WTC11 (cell line): ENCODE results near the gene MREG.

ENCODE experiments used
- E2F1 ChIP-seq: sonication (generic); formaldehyde crosslinking; IDR thresholded peaks from 2 replicates; pipeline ENCODE4 v1.8.0; 2022; ENCODE audit warnings: mild to moderate bottlenecking, missing genetic modification reagents
- SMAD3 ChIP-seq: sonication (generic); formaldehyde crosslinking; IDR thresholded peaks from 2 replicates; pipeline ENCODE4 v1.8.0; 2022; ENCODE audit warnings: missing genetic modification reagents, mild to moderate bottlenecking, borderline replicate concordance
- TEAD4 ChIP-seq: sonication (generic); formaldehyde crosslinking; IDR thresholded peaks from 2 replicates; pipeline ENCODE4 v1.8.0; 2022; ENCODE audit warnings: mild to moderate bottlenecking, missing genetic modification reagents
- TF ChIP-seq, protein P1 (sequence below): fragments of 200-600 bp; IDR thresholded peaks from 2 replicates; pipeline ENCODE4 v1.8.0; 2022; ENCODE audit warnings: antibody characterized with exemption
- TF ChIP-seq, protein P2 (sequence below): sonication (generic); formaldehyde crosslinking; IDR thresholded peaks from 2 replicates; pipeline ENCODE4 v1.8.1; 2022; ENCODE audit warnings: mild to moderate bottlenecking, moderate library complexity, missing genetic modification reagents

DNA sequence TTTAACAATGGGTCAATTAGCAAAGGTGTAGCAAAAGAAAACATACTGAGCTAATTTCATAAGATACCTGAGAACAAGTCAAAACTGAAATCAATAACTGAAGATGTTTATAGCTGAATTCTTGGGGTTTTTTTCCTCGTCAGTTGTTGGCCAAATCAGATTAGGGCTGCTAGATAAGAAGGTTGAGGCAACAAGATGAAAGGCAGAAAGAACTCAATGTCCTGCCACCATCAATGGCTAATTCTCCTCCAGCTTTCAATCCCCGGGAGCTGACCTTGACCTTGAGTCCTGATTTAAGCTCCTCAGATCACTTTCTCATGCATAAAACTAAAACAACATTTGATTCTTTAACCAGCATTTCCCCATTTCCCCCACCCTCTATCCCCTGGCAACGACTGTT, 61.8 kb downstream of the MREG start:
- TF ChIP-seq E2F1, result no peak
- TF ChIP-seq SMAD3 (CRISPR knock-in tag), result no peak
- TF ChIP-seq, protein P1, sequence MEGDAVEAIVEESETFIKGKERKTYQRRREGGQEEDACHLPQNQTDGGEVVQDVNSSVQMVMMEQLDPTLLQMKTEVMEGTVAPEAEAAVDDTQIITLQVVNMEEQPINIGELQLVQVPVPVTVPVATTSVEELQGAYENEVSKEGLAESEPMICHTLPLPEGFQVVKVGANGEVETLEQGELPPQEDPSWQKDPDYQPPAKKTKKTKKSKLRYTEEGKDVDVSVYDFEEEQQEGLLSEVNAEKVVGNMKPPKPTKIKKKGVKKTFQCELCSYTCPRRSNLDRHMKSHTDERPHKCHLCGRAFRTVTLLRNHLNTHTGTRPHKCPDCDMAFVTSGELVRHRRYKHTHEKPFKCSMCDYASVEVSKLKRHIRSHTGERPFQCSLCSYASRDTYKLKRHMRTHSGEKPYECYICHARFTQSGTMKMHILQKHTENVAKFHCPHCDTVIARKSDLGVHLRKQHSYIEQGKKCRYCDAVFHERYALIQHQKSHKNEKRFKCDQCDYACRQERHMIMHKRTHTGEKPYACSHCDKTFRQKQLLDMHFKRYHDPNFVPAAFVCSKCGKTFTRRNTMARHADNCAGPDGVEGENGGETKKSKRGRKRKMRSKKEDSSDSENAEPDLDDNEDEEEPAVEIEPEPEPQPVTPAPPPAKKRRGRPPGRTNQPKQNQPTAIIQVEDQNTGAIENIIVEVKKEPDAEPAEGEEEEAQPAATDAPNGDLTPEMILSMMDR, result no peak
- TF ChIP-seq, protein P2, sequence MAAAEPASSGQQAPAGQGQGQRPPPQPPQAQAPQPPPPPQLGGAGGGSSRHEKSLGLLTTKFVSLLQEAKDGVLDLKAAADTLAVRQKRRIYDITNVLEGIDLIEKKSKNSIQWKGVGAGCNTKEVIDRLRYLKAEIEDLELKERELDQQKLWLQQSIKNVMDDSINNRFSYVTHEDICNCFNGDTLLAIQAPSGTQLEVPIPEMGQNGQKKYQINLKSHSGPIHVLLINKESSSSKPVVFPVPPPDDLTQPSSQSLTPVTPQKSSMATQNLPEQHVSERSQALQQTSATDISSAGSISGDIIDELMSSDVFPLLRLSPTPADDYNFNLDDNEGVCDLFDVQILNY (CRISPR knock-in tag), result no peak
- no peak for TF ChIP-seq TEAD4
